Islet precursor cell (in vitro differentiated cells): ENCODE data around the gene SAT1.

ENCODE experiments used
- DNase-seq: peaks from one replicate; pipeline ENCODE4 v3.0.0-alpha.2; 2018

The SAT1 gene

GRCh38 chrX:23811656-23812055 lies 28.7 kb downstream of the SAT1 start:
- DNase-seq = no peak

GRCh38 chrX:23813808-23814207 lies 30.8 kb downstream of the SAT1 start:
- no peak for DNase-seq

- DNase-seq = no peak
Measured at GRCh38 chrX:23815376-23815775, 32.4 kb downstream of the SAT1 start.

GRCh38 chrX:23816179-23816578 lies 33.2 kb downstream of the SAT1 start:
- DNase-seq = no peak

GRCh38 chrX:23817979-23818336 lies 35.0 kb downstream of the SAT1 start:
- no peak for DNase-seq

GRCh38 chrX:23819385-23820234 lies 36.6 kb downstream of the SAT1 start:
- DNase-seq = no peak

- DNase-seq = no peak
Measured at GRCh38 chrX:23820235-23820782, 37.3 kb downstream of the SAT1 start.

GRCh38 chrX:23821847-23822246 lies 38.9 kb downstream of the SAT1 start:
- no peak for DNase-seq

- no peak for DNase-seq
Measured at GRCh38 chrX:23822397-23822796, 39.4 kb downstream of the SAT1 start.

GRCh38 chrX:23822841-23823240 lies 39.9 kb downstream of the SAT1 start:
- no peak for DNase-seq

GRCh38 chrX:23825675-23826074 lies 42.7 kb downstream of the SAT1 start:
- DNase-seq = no peak

GRCh38 chrX:23826216-23826615 lies 43.2 kb downstream of the SAT1 start:
- DNase-seq = no peak

GRCh38 chrX:23826653-23827052 lies 43.7 kb downstream of the SAT1 start:
- no peak for DNase-seq

- DNase-seq = no peak
Measured at GRCh38 chrX:23828881-23829280, 45.9 kb downstream of the SAT1 start.

GRCh38 chrX:23832721-23833120 lies 49.7 kb downstream of the SAT1 start:
- DNase-seq = no peak
